Breast epithelium (tissue), 4 donors: ENCODE measurements around the gene ZNF26. TPM values are rescaled to one million over a fixed set of nuclear protein-coding genes. Genes with fewer than 3 reads are reported as not detected.
A peak's percentile ranks its signal among the peaks of the same experiment; 100 is the strongest.

Source experiments
- DNase-seq, 2 donors: peaks; one replicate each; pipeline ENCODE4 v3.0.0-alpha.2; 2019; ENCODE audit warnings: low spot score in 2 of 2
- H3K27ac ChIP-seq, 2 donors: fragments of 200-600 bp; sonication (generic) in 1 of 2; one replicate each; pipeline ENCODE4 v1.5.1; 2016 to 2019; ENCODE audit warnings: mild to moderate bottlenecking in 1 of 2
- H3K27me3 ChIP-seq, 2 donors: fragments of 200-600 bp; sonication (generic) in 1 of 2; one replicate each; pipeline versions ENCODE4 v1.5.1 to v1.6.0; 2017 to 2019; ENCODE audit warnings: control low read depth in 1 of 2, mild to moderate bottlenecking in 1 of 2
- H3K36me3 ChIP-seq: fragments of 200-600 bp; one replicate; pipeline ENCODE4 v1.5.1; 2019
- H3K4me1 ChIP-seq, 2 donors: fragments of 200-600 bp; sonication (generic); one replicate each; pipeline ENCODE4 v1.5.1; 2016 to 2019; ENCODE audit warnings: control low read depth in 1 of 2
- H3K4me3 ChIP-seq, 3 donors: fragments of 200-600 bp; sonication (generic); 1 replicate in 2 of 3; 2 replicates in 1 of 3; pipeline ENCODE4 v1.5.1; 2016 to 2019; ENCODE audit warnings: mild to moderate bottlenecking in 3 of 3, moderate library complexity in 2 of 3
- H3K9me3 ChIP-seq, 2 donors: fragments of 200-600 bp; sonication (generic) in 1 of 2; one replicate each; pipeline ENCODE4 v1.5.1; 2016 to 2019; ENCODE audit warnings: control low read depth in 1 of 2
- POLR2A ChIP-seq: fragments of 450-650 bp; IDR thresholded peaks from one replicate; pipeline ENCODE4 v1.6.1; 2016; ENCODE audit warnings: antibody characterized with exemption, mild to moderate bottlenecking, moderate library complexity
- POLR2AphosphoS5 ChIP-seq, 3 donors: sonication (generic); formaldehyde crosslinking; IDR thresholded peaks; one replicate each; pipeline ENCODE4 v1.6.1; 2017; ENCODE audit warnings: antibody characterized with exemption in 3 of 3
- intact Hi-C: fragments of 100-400 bp; cut with DNase I; formaldehyde crosslinking; loops from one replicate; pipeline ENCODE4 v1.15.1; 2023; ENCODE audit warnings: low total_unique reads
- total RNA-seq, 3 donors: library from RNA; depleted of rRNA; stranded (reverse); fragments of >200 nt; gene quantifications; one replicate each; pipeline ENCODE4 v1.1.0, GENCODE V29; 2016
- TF ChIP-seq, protein P1 (sequence below), 3 donors: fragments of 450-650 bp; IDR thresholded peaks; one replicate each; pipeline ENCODE4 v1.5.1; 2016 to 2017; ENCODE audit warnings: antibody characterized with exemption in 3 of 3, mild to moderate bottlenecking in 3 of 3, moderate library complexity in 3 of 3

Gene ZNF26
- total RNA-seq, 3 donors from 2014 or later: 12.0 to 19.6 (median 19.0) TPM

- Histone ChIP-seq H3K4me1 (no peaks in the 10 kb centered on the region), H3K27ac (no peak overlapping the region), H3K36me3 (no peaks in the 10 kb centered on the region), H3K27me3 (no peaks in the 10 kb centered on the region), H3K9me3 (peaks cover 75 to 91% of the 10 kb centered on the region in 2 donors), H3K4me3 (no peak overlapping the region)
- no peak for DNase-seq
- TF ChIP-seq POLR2A: no peak
- TF ChIP-seq, protein P1, sequence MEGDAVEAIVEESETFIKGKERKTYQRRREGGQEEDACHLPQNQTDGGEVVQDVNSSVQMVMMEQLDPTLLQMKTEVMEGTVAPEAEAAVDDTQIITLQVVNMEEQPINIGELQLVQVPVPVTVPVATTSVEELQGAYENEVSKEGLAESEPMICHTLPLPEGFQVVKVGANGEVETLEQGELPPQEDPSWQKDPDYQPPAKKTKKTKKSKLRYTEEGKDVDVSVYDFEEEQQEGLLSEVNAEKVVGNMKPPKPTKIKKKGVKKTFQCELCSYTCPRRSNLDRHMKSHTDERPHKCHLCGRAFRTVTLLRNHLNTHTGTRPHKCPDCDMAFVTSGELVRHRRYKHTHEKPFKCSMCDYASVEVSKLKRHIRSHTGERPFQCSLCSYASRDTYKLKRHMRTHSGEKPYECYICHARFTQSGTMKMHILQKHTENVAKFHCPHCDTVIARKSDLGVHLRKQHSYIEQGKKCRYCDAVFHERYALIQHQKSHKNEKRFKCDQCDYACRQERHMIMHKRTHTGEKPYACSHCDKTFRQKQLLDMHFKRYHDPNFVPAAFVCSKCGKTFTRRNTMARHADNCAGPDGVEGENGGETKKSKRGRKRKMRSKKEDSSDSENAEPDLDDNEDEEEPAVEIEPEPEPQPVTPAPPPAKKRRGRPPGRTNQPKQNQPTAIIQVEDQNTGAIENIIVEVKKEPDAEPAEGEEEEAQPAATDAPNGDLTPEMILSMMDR (IDR thresholded peaks at IDR 0.05): no peak
- no peak for TF ChIP-seq POLR2AphosphoS5 (IDR thresholded peaks at IDR 0.05)
- intact Hi-C loops: no loop called here
Measured at GRCh38 chr12:133023566-133023965, 37.4 kb downstream of the ZNF26 start.

DNA sequence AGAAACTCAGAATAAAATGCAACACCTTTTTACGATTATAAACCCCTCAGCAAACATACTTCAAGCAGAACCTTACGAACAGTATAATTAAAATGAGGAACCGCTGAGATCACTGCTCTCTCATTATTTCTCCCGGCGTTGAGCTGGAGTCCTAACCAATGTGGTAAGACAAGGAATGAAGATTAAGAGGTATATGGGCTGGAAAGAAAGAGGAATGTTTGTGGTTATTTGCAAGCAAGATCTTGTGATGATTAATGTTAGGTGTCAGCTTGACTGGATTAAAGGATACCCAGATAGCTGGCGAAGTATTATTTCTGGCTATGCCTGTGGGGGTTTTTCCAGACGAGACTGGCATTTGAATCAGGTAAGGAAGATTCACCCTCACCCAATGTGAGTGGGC lies 40.8 kb downstream of the ZNF26 start:
- H3K9me3 ChIP-seq: peaks cover 65 to 71% of the 10 kb centered on the region in 2 donors
- H3K4me3 ChIP-seq: no peak overlapping the region
- intact Hi-C loops: no loop called here
- no peaks in the 10 kb centered on the region for H3K36me3 ChIP-seq
- TF ChIP-seq POLR2AphosphoS5 (IDR thresholded peaks at IDR 0.05) (no peak), POLR2A (no peak)
- TF ChIP-seq, protein P1 (IDR thresholded peaks at IDR 0.05): no peak
- no peak overlapping the region for H3K27ac ChIP-seq
- no peaks in the 10 kb centered on the region for H3K4me1 ChIP-seq
- no peaks in the 10 kb centered on the region for H3K27me3 ChIP-seq
- no peak for DNase-seq

DNA sequence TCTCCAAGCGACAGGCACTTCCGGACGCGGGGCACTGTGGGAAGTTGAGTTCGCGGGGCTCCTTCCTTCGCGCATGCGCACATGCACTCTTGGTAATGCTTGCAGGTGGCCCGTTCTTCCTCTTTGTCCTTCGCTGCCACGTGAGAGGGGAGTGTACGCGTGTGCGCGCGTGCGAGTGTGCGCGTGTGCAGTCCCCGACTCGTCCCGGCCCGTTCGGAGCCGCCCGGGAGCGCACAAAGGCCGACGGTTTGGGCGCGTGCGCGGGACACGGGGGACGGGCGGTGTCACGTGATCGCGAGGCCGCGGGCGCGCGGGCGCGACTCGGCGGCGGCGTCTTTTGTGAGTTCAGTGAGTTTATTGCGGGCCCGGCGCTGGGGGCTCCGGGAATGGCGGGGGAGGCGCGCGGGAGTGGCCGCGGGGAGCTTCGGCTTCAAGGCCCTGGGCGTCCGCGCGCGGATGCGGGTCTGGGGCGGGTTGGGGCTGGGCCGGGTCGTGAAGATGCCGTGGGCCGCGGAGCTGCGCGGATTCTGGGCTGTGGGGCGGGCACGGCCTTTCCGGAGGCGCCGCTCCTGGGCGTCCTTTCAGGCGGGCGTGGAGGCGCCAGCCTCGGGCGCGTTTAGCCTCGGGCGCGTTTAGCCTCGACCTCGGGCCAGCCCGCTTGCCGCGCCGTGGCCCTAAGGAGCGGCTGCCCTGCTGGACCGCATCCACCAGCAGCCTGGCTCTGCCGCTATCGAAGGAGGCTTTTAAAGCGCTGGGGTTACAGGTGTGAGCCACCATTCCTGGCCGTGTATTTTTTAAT lies 51.2 kb downstream of the ZNF26 start, which contains the start of gene ZNF84:
Gene ZNF84 (plus strand): TSS at position 303 of the 799 bp plus-strand sequence. CDS start 3,959 bp downstream, outside the sequence.
- Histone ChIP-seq H3K27ac (peak within 1 kb of the TSS; percentile 93 to 96), H3K9me3 (peaks cover 43 to 55% of the 10 kb centered on the region in 2 donors), H3K4me3 (peak within 1 kb of the TSS; percentile 72 to 86 (median 74)), H3K36me3 (peaks cover 4% of the 10 kb centered on the region), H3K4me1 (no peaks in the 10 kb centered on the region), H3K27me3 (no peaks in the 10 kb centered on the region)
- TF ChIP-seq, protein P1 (IDR thresholded peaks at IDR 0.05): no peak
- TF ChIP-seq POLR2AphosphoS5 (IDR thresholded peaks at IDR 0.05) (peak; percentile 66 to 86 (median 84)), POLR2A (peak; percentile 12)
- intact Hi-C loops: no loop called here
- peak; percentile 94 to 97 for DNase-seq

GRCh38 chr12:133038118-133038709 lies 52.0 kb downstream of the ZNF26 start:
- Histone ChIP-seq H3K27ac (peak overlapping the region in 1 of 2 donors; percentile 96), H3K9me3 (peaks cover 48 to 56% of the 10 kb centered on the region in 2 donors), H3K4me3 (peak overlapping the region; percentile 72 to 86 (median 74)), H3K27me3 (no peaks in the 10 kb centered on the region), H3K36me3 (peaks cover 10% of the 10 kb centered on the region), H3K4me1 (no peaks in the 10 kb centered on the region)
- intact Hi-C loops: no loop called here
- TF ChIP-seq POLR2AphosphoS5 (IDR thresholded peaks at IDR 0.05): no peak
- no peak for DNase-seq

DNA sequence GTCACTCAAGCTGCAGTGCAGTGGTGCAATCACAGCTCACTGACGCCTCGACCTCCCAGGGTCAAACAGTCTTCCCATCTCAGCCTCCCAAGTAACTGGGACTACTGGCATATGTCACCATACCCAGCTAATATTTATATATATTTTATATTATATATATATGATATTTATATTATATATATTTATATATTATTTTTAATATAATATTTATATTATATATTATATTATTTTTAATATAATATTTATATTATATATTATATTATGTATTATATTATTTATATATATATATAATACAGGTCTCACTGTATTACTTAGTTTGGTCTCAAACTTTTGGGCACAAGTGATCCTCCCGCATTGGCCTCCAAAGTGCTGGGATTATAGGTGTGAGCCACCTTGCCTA lies 60.5 kb downstream of the ZNF26 start:
- TF ChIP-seq POLR2AphosphoS5 (IDR thresholded peaks at IDR 0.05) (no peak), POLR2A (no peak)
- TF ChIP-seq, protein P1 (IDR thresholded peaks at IDR 0.05): no peak
- H3K9me3 ChIP-seq: peaks cover 98 to 100% of the 10 kb centered on the region in 2 donors
- H3K4me1 ChIP-seq: no peaks in the 10 kb centered on the region
- no peak overlapping the region for H3K27ac ChIP-seq
- intact Hi-C loops: no loop called here
- H3K27me3 ChIP-seq: no peaks in the 10 kb centered on the region
- H3K4me3 ChIP-seq: no peak overlapping the region
- H3K36me3 ChIP-seq: peaks cover 57% of the 10 kb centered on the region
- no peak for DNase-seq
